ENCODE data around the gene CAMTA1.

The CAMTA1 gene

DNA sequence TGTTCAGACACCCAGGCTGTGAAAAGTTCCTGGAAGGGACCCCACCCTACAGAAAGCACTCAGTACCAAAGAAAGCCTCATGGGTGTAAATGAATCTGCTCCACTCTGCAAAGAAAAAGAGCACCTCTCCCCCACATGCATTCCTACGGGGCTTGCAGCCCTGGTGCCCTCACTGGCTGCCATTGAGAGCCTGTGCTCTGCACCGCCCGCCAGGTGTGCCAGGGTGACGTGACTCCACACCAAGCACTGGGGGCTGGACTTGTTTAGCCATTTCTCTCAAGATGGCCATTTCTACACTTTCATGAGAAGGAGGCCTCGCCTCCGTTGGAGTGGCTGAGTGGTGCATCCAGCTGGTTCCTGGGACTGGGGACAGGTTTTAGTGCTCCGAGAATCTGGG lies 605.3 kb downstream of the CAMTA1 start:
- Histone ChIP-seq H3K4ac (ENCODE audit: low read depth, low read length) (no peak overlapping the region), H2AFZ (ENCODE audit: insufficient read depth, low read length, poor library complexity) (no peak overlapping the region), H3K4me2 (ENCODE audit: low read length) (no peak overlapping the region), H3K18ac (ENCODE audit: low read length) (no peak overlapping the region), H2BK120ac (ENCODE audit: insufficient read depth, low read length, poor library complexity) (no peak overlapping the region), H3K27ac (ENCODE audit: low read depth, low read length) (no peak overlapping the region), H3K4me3 (ENCODE audit: low read depth, low read length) (no peak overlapping the region), H3K79me2 (ENCODE audit: control insufficient read depth, insufficient read depth, low read length, poor library complexity) (no peaks in the 10 kb centered on the region), H4K8ac (ENCODE audit: low read depth, low read length) (no peak overlapping the region), H3K4me1 (ENCODE audit: control insufficient read depth in 1 of 2, insufficient read depth in 2 of 2, low read length in 2 of 2) (peaks cover 12 to 21% of the 10 kb centered on the region in 2 experiments), H4K12ac (ENCODE audit: low read depth, low read length) (no peak overlapping the region), H3K79me1 (ENCODE audit: low read length) (peaks cover 5% of the 10 kb centered on the region), H3K27me3 (ENCODE audit: insufficient read depth, low read length) (no peaks in the 10 kb centered on the region), H3K9ac (ENCODE audit: low read length) (no peak overlapping the region), H4K91ac (ENCODE audit: low read depth, low read length) (no peak overlapping the region), H3K36me3 (ENCODE audit: control insufficient read depth in 1 of 2, insufficient read depth in 2 of 2, low read length in 2 of 2) (no peaks in the 10 kb centered on the region), H2BK5ac (ENCODE audit: low read depth, low read length, poor library complexity) (no peak overlapping the region), H3K23ac (ENCODE audit: low read length) (no peak overlapping the region), H3K14ac (ENCODE audit: low read length) (no peak overlapping the region), H2AK5ac (ENCODE audit: low read length) (no peak overlapping the region), H3K9me3 (ENCODE audit: insufficient read depth, low read depth, low read length) (peaks cover 3% of the 10 kb centered on the region), H2BK12ac (ENCODE audit: low read length) (no peak overlapping the region)
- WGBS (ENCODE audit: extremely low coverage, insufficient coverage, insufficient read length): no CpG with 5 or more reads among the region's 7 CpGs
- DNase-seq: no peak

GRCh38 chr1:7393136-7393535 lies 607.9 kb downstream of the CAMTA1 start:
- no peak overlapping the region for H3K14ac ChIP-seq (ENCODE audit: low read length)
- no peaks in the 10 kb centered on the region for H3K79me1 ChIP-seq (ENCODE audit: low read length)
- WGBS (ENCODE audit: extremely low coverage, insufficient coverage, insufficient read length): no CpG with 5 or more reads among the region's 1 CpG
- no peaks in the 10 kb centered on the region for H3K79me2 ChIP-seq (ENCODE audit: control insufficient read depth, insufficient read depth, low read length, poor library complexity)
- H3K9me3 ChIP-seq (ENCODE audit: insufficient read depth, low read depth, low read length): peaks cover 3% of the 10 kb centered on the region
- no peak overlapping the region for H4K8ac ChIP-seq (ENCODE audit: low read depth, low read length)
- DNase-seq: no peak
- H3K23ac ChIP-seq (ENCODE audit: low read length): no peak overlapping the region
- H4K91ac ChIP-seq (ENCODE audit: low read depth, low read length): no peak overlapping the region
- H3K4me1 ChIP-seq (ENCODE audit: control insufficient read depth in 1 of 2, insufficient read depth in 2 of 2, low read length in 2 of 2): peaks cover 6 to 9% of the 10 kb centered on the region in 2 experiments
- H3K27me3 ChIP-seq (ENCODE audit: insufficient read depth, low read length): no peaks in the 10 kb centered on the region
- H3K27ac ChIP-seq (ENCODE audit: low read depth, low read length): no peak overlapping the region
- H3K4ac ChIP-seq (ENCODE audit: low read depth, low read length): no peak overlapping the region
- H3K4me3 ChIP-seq (ENCODE audit: low read depth, low read length): no peak overlapping the region
- H4K12ac ChIP-seq (ENCODE audit: low read depth, low read length): no peak overlapping the region
- no peak overlapping the region for H3K4me2 ChIP-seq (ENCODE audit: low read length)
- H2BK5ac ChIP-seq (ENCODE audit: low read depth, low read length, poor library complexity): no peak overlapping the region
- no peak overlapping the region for H2BK12ac ChIP-seq (ENCODE audit: low read length)
- no peak overlapping the region for H2AFZ ChIP-seq (ENCODE audit: insufficient read depth, low read length, poor library complexity)
- H2AK5ac ChIP-seq (ENCODE audit: low read length): no peak overlapping the region
- H3K36me3 ChIP-seq (ENCODE audit: control insufficient read depth in 1 of 2, insufficient read depth in 2 of 2, low read length in 2 of 2): no peaks in the 10 kb centered on the region
- no peak overlapping the region for H3K9ac ChIP-seq (ENCODE audit: low read length)
- H2BK120ac ChIP-seq (ENCODE audit: insufficient read depth, low read length, poor library complexity): no peak overlapping the region
- no peak overlapping the region for H3K18ac ChIP-seq (ENCODE audit: low read length)

- no peak overlapping the region for H2AFZ ChIP-seq (ENCODE audit: insufficient read depth, low read length, poor library complexity)
- no peak overlapping the region for H3K9ac ChIP-seq (ENCODE audit: low read length)
- peaks cover under 1% of the 10 kb centered on the region for H3K9me3 ChIP-seq (ENCODE audit: insufficient read depth, low read depth, low read length)
- no peaks in the 10 kb centered on the region for H3K79me2 ChIP-seq (ENCODE audit: control insufficient read depth, insufficient read depth, low read length, poor library complexity)
- H3K36me3 ChIP-seq (ENCODE audit: control insufficient read depth in 1 of 2, insufficient read depth in 2 of 2, low read length in 2 of 2): no peaks in the 10 kb centered on the region
- H4K8ac ChIP-seq (ENCODE audit: low read depth, low read length): no peak overlapping the region
- H4K12ac ChIP-seq (ENCODE audit: low read depth, low read length): no peak overlapping the region
- no peak overlapping the region for H3K4ac ChIP-seq (ENCODE audit: low read depth, low read length)
- no peaks in the 10 kb centered on the region for H3K79me1 ChIP-seq (ENCODE audit: low read length)
- no peak for DNase-seq
- no peak overlapping the region for H3K4me3 ChIP-seq (ENCODE audit: low read depth, low read length)
- H4K91ac ChIP-seq (ENCODE audit: low read depth, low read length): no peak overlapping the region
- no peaks in the 10 kb centered on the region for H3K27me3 ChIP-seq (ENCODE audit: insufficient read depth, low read length)
- no peak overlapping the region for H2BK120ac ChIP-seq (ENCODE audit: insufficient read depth, low read length, poor library complexity)
- no peak overlapping the region for H3K23ac ChIP-seq (ENCODE audit: low read length)
- H2BK12ac ChIP-seq (ENCODE audit: low read length): no peak overlapping the region
- no peak overlapping the region for H3K27ac ChIP-seq (ENCODE audit: low read depth, low read length)
- H3K14ac ChIP-seq (ENCODE audit: low read length): no peak overlapping the region
- WGBS (ENCODE audit: extremely low coverage, insufficient coverage, insufficient read length): no CpG with 5 or more reads among the region's 1 CpG
- no peak overlapping the region for H3K18ac ChIP-seq (ENCODE audit: low read length)
- H3K4me2 ChIP-seq (ENCODE audit: low read length): no peak overlapping the region
- H3K4me1 ChIP-seq (ENCODE audit: control insufficient read depth in 1 of 2, insufficient read depth in 2 of 2, low read length in 2 of 2): no peaks in the 10 kb centered on the region
- H2AK5ac ChIP-seq (ENCODE audit: low read length): no peak overlapping the region
- no peak overlapping the region for H2BK5ac ChIP-seq (ENCODE audit: low read depth, low read length, poor library complexity)
Measured at GRCh38 chr1:7395251-7395650, 610.0 kb downstream of the CAMTA1 start.

GRCh38 chr1:7398982-7399381 lies 613.7 kb downstream of the CAMTA1 start:
- no peak overlapping the region for H3K14ac ChIP-seq (ENCODE audit: low read length)
- H3K4ac ChIP-seq (ENCODE audit: low read depth, low read length): no peak overlapping the region
- no peak overlapping the region for H2AK5ac ChIP-seq (ENCODE audit: low read length)
- H3K23ac ChIP-seq (ENCODE audit: low read length): no peak overlapping the region
- no peak overlapping the region for H2BK120ac ChIP-seq (ENCODE audit: insufficient read depth, low read length, poor library complexity)
- no peak overlapping the region for H3K9ac ChIP-seq (ENCODE audit: low read length)
- DNase-seq: no peak
- no peak overlapping the region for H3K4me3 ChIP-seq (ENCODE audit: low read depth, low read length)
- no CpG with 5 or more reads among the region's 1 CpG for WGBS (ENCODE audit: extremely low coverage, insufficient coverage, insufficient read length)
- H3K18ac ChIP-seq (ENCODE audit: low read length): no peak overlapping the region
- H3K4me1 ChIP-seq (ENCODE audit: control insufficient read depth in 1 of 2, insufficient read depth in 2 of 2, low read length in 2 of 2): peaks cover 5 to 7% of the 10 kb centered on the region in 2 experiments
- no peak overlapping the region for H2BK12ac ChIP-seq (ENCODE audit: low read length)
- peaks cover 5% of the 10 kb centered on the region for H3K79me1 ChIP-seq (ENCODE audit: low read length)
- H2BK5ac ChIP-seq (ENCODE audit: low read depth, low read length, poor library complexity): no peak overlapping the region
- H3K9me3 ChIP-seq (ENCODE audit: insufficient read depth, low read depth, low read length): no peaks in the 10 kb centered on the region
- H3K27ac ChIP-seq (ENCODE audit: low read depth, low read length): no peak overlapping the region
- no peak overlapping the region for H3K4me2 ChIP-seq (ENCODE audit: low read length)
- H2AFZ ChIP-seq (ENCODE audit: insufficient read depth, low read length, poor library complexity): no peak overlapping the region
- H4K8ac ChIP-seq (ENCODE audit: low read depth, low read length): no peak overlapping the region
- no peak overlapping the region for H4K91ac ChIP-seq (ENCODE audit: low read depth, low read length)
- no peak overlapping the region for H4K12ac ChIP-seq (ENCODE audit: low read depth, low read length)
- no peaks in the 10 kb centered on the region for H3K79me2 ChIP-seq (ENCODE audit: control insufficient read depth, insufficient read depth, low read length, poor library complexity)
- H3K36me3 ChIP-seq (ENCODE audit: control insufficient read depth in 1 of 2, insufficient read depth in 2 of 2, low read length in 2 of 2): no peaks in the 10 kb centered on the region
- no peaks in the 10 kb centered on the region for H3K27me3 ChIP-seq (ENCODE audit: insufficient read depth, low read length)
